HG03108 (cell line): ENCODE results near the gene PTPRM.

Source experiments
- ATAC-seq: cut with Tn5 transposase; IDR thresholded peaks from one replicate; pipeline ENCODE4 v1.9.1; 2021; ENCODE audit warnings: moderate library complexity; ENCODE audit not compliant: unreplicated experiment

PTPRM gene

DNA sequence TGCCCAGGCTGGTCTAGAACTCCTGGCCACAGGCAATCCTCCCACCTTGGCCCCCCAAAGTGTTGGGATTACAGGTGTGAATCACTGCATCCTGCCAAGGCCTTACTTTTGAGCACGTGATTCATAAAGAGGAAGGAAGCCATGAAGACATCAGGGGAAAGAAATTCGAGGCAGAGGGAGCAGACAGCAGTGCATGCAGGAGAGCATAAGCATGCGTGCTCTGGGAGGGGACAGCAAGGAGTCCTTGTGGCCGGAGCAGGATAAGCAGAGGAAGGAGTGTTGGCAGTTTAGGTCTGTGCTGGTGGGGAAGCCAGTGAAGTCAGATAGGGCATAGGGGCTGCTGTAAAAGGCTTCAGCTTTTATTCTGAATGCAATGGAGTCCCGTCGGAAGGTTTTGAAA lies 641.6 kb downstream of the PTPRM start:
- ATAC-seq = no peak

DNA sequence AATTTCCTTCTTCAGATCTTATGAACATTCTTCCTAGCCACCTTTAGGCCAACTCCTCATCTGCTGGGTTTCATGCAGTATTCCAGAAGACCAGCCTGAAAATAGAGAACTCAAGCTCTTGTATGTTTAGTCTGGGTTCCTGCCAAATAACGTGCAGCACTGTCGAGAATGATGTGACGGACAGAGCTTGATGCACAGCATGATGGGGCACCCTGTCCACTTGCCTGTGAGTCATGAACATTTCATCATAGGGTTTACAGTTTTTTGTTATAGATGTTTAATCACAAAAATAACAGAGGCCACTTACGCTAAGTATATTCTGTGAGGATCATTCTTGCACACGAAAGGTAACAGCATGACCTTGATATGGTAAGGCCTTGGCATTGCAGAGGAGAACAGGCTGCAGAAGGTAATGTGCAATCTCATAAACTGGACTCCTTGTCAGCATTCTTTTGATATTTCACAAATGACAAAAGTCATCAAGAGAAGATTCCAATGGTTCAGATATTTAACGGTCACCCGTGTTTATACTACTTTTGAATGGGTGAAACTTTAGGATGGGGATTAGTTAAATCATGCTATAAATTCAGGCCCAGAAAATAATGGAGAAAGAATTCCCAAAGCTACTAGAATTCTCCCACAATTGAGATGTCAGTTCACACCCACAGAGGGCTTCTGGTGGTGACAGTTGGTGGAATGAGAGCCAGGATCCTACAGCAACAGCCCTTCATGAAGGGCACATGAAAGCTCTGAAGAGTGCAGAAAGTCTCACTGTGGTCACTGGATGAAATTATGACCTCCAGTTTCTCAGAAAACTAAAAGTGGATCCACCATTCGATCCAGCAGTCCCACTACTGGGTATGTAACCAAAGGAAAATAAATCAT lies 646.0 kb downstream of the PTPRM start:
- ATAC-seq = no peak

DNA sequence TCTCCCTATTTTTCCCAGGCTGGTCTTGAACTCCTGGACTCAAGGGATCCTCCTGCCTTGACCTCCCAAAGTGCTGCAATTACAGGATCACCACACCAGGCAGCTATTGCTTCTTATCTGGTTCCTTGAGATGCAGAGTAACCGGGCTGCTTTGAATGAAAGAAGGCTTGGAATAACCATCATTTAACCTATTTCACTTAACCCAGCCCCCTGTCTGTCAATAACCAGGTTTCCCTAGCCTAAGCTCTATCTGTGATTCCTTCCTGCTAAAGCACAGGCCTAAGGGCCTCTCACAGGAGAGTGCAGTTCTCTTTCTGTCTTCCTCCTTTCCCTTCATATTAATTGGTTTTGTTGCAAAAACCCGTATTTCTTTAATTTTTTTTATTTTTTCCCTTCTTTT lies 648.6 kb downstream of the PTPRM start:
- ATAC-seq = no peak

DNA sequence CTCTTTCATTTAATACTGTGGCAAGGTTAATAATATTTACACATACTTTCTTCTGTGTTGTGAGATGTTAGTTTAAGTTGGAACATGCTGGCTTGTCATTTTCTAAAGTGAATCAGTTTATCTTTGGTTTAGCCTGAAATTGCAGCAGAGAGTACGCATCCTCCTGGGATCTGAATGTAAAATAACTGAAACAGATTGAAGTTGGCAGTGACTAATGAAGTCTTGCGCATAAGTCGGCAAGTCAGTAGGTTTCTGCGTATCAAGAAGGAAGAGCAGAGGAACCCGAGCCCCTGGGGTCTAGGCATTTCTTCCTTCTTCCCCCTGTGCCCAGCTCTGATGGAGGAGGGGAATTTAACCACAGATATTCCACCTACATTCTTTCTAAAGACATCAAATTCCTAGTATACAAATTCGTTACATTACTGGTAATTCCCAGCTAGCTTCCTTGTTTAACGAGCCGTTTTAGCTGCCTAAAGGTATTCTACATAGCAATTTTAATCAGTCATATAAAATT lies 650.0 kb downstream of the PTPRM start:
- no peak for ATAC-seq

DNA sequence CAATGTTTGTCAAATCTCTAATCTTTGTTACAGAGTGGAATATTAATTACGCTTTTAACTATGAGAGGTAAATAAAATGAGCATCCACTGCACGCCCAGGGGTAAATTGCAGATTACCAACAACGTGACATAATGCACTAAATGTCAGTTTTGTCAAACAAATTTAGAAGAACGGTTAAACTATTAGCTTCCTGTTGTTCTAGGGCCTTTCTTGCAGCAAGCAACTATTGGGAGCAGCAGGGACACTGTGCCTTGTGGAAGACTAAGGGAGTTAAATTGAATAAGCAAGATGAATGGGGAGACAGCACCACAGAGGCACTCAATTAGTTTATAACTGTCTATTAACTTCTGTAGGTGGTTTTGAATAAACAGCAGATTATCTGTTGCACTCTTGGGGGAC lies 651.1 kb downstream of the PTPRM start:
- ATAC-seq = no peak

DNA sequence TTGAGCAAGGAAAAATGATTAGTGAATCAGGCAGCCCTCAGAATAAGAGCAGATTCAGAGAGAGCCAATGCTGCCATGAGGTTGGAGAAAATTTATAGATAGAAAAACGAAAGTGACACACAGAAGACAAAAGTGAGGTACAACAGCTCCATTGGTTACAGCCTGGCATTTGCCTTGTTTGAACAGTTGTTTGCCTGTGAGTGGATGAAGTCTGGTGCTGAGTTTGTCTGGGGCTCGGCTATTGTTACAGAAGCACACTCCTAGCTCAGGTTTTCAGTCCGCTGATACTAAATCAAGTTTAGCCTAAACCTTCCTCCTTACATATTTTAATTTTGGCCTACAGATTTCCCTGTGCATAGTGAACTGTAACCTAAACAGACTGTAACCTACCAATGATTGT lies 654.3 kb downstream of the PTPRM start:
- no peak for ATAC-seq

DNA sequence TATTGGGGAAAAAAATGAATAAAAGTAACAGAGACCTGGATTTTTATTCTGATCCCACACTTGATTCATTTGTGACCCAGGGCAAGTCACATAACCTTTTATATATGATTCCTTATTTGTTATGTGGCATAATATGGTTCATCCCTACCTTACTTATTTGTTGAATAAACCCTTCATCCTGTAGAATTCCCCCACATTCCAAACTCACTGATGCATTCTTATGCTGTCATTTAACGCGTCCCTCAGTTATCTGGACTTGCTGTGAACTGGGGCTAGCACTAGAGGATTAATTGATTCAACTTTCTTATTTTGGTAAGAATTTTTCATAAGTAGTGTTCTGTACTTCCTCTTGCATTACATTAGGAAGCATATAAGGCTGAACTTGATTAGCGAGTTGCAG lies 657.5 kb downstream of the PTPRM start:
- no peak for ATAC-seq

DNA sequence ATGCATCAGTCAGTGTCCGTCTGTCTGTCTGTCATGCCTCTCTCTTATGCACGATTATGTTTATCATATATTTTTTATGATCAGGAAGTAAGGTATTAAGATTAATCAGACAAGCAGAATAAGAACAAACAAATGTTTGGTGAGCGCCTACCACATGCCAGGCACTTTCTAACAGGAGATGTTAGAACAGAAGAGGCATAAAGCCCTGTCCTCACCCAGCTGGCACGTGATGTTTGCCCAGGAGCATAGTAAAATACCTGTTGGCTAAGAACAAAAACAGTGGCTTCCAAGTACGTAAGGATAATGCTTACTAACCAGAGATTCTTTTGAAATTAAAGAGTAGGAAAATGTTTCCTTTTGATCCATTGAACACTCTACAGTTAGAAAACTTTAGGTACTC lies 661.9 kb downstream of the PTPRM start:
- ATAC-seq = no peak

DNA sequence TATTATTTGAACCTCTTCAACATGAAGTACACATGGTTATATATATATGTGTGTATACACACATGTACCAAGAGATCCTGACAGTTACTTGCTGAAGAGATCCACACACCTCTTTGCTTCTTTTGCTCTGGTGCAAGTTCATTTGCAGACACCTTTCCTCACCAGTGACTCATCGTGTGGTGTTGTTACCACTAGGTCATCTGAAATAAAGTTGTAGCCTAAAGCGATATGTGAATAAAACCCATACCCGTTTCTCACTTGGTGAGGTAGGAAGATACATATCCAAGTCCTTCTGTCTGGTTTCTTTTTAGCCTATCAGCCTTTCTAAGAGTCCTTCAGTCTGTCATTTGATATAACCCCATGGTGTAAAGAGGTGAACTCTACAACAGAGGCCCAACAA lies 662.7 kb downstream of the PTPRM start:
- ATAC-seq = no peak

DNA sequence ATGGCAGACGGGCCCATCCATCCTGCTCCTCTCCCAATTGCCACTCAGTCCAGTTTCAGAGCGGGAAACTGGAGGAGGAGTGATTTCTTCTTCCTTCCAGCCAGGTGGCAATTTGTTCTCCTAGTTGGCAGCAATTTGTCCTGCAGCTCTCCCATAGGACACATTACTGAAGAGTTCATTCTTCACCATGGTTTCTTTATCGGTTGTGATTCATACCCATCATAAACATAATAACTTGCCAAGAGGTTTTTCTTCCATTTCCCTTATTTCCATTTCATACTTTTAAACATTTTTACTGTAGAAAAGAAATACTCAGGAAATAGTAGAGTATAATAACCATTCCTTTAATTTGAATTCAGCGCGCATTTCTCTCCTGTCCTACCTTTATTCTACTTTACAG lies 664.2 kb downstream of the PTPRM start:
- no peak for ATAC-seq

DNA sequence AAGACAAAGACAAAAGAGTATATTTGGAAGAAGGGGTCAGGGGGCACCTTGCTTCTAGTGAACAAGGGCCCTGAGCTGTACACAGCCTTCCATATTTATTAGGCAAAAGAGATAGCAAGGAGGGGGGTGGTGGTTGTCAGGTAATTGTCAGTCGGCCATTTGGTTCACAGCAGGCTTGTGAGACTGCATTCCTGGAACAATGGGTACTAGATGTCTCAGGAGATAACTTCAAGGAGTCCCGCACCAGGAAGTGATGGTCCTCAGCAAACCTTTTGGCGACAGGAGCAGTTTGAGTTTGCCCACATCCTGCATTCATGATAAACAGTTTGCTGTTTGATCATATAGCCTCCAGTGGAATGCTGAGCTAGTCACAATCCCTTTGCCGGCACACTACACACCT lies 665.7 kb downstream of the PTPRM start:
- no peak for ATAC-seq

DNA sequence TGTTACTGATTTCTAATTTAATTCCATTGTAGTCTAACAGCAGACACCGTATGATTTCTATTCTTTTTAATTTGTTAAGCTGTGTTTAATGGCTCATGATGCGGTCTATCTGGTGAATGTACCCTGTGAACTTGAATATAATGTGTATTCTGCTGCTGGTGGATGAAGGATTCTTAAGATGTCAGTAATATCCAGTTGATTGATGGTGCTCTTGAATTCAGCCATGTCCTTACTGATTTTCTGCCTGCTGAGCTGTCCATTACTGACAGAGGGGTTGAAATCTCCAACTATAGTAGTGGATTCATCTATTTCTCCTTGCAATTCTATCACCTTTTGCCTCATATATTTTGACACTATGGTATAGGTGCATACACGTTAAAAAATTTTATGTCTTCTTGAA lies 668.8 kb downstream of the PTPRM start:
- ATAC-seq = no peak

DNA sequence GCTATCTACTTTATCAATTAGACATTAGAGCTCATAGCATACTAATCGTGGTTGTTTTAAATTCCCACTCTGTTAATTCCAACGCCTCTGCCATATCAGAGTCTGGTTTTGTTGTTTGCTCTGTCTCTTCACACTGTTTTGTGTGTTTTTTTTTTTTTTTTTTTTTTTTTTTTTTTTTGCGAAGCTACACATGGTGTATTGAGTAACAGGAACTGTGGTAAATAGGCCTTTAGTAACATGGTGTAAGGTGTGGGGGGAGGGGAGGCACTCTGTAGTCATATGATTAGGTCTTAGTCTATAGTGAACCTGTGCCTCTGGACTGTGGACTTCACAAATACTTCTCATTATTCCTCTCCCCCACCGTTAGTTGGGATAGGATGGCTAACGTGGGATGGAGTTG lies 671.4 kb downstream of the PTPRM start:
- ATAC-seq = no peak

DNA sequence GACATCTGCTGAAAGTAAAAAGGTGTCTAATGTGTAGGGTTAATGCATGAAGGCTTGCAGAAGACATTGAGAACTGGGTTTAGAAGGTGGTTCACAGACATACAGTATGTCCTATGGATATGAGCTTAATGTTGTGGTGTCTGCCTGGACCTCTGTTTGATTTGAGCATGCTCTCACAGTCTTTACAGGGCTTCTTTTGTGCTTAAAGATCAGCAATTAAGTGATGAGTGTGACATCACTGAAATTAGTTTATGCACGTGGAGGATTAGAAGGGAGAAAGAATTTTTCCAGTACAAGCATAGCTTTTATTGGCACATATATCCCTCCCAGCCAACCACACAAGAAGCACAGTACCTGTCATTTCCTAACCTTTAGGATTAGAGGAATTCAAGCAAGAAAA lies 674.6 kb downstream of the PTPRM start:
- no peak for ATAC-seq

DNA sequence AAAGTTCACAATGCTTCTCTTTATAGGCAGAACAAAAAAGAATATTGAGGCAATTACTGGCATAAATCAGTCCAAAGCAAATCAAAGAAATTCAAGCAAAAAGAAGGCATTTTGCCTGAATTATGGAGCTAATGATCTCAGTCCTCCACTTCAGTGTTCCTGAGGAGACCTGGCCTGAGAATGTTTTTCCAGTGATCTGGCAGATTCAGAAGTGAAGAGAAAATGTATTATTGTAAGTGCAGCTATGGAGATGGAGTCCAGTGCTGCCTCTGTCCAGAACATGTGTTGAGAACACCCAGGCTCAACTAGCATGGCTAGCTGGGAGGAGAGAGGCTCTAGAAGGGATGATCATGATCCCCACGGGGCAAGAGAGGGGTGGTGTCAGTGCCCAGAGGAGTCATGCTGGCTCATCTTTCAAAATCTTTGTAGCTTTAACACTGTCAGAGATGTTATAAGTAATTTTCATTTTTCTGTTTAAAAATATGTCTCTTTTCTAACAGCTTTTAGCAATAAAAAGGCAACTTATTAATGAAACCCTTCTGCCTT lies 675.1 kb downstream of the PTPRM start:
- no peak for ATAC-seq

DNA sequence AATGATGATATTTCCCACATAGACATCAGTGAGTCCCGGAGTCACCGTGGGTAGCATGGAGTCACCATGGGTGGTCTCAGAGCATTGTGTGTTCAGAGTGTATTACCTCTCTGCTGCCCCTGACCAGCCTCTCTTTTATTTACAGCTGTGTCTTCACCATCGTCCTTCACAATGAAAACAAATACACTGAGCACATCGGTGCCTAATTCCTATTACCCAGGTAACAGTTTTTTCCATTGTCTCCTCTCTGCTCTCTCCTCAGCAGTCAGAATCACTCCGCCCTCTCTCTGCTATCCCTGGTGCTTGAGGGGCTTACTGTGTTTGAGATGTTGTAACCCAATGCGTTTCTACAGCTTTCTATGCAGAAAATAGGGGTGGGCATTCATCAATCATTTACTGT lies 680.6 kb downstream of the PTPRM start:
- no peak for ATAC-seq

DNA sequence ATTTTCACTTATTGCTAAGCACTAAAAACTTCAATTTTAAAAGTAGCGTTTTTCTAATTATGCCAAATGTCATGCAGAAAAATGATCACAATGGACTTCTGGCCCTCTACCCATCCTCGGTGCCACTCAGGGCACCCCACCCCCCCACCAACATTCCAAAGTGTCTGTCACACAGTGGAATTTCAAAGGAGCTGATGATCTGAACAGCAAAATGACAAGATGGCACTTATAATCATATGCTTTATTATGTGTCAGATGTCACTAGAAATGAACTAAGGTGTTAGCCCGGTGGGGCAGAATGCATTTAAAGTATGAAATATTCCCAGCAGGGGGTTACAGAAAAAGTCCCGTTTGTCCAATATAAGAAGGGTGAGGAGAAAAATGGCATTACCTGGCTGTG lies 681.5 kb downstream of the PTPRM start:
- ATAC-seq = no peak

DNA sequence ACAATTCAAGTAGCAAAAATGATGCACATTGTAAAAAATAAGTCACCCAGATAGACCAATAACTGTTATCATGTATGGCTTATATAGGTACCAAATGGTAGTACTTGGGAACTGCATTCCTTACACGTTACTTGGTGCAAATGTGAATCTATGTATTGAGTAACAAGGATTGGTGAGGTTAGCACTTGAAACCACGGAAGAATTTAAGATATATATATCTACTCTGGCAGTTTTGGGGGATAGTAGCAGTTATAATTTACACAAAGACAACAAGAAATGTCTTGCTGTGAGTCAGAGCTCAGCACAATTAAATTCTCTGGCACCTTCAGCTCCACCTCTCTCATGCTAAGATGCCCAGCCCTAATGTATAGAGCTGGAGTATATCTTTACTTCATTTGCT lies 682.7 kb downstream of the PTPRM start:
- ATAC-seq = no peak

DNA sequence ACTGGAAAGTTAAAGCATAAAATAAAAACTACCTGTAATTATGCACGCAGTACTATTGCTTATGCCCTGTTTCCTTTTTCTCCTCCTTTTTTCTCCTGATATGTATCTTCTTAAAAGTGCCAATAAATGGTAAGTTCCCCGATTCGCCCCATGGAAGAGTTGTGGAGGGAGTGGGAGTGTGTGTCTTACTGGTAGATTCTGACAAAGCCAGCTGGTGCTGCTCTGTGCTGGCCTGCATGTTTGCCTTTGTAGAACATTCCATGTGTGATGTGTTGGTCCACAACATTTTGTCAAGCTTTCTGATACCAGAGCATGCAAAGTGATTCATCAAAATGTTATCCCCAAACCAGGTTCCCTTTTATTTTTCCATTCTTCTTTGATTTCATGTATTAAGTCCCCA lies 685.3 kb downstream of the PTPRM start:
- no peak for ATAC-seq

DNA sequence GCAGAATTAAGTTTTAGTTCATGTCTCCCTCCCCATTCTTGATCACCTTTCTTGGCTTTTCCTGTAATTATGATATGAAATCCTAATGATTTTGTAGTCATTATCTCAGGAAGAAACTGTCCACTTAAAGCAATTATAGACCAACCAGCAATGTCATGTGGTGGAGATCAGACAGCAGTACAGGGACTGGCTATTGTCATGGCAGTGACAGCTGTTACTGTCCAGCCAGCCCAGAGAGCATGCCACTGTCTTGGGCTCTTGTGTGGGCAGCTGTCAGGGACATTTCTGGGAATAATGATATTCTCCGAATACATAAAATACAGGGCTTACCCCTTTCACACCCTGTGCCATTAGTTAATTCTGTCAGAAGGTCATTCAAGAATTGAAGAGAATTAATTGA lies 686.8 kb downstream of the PTPRM start:
- ATAC-seq = no peak

DNA sequence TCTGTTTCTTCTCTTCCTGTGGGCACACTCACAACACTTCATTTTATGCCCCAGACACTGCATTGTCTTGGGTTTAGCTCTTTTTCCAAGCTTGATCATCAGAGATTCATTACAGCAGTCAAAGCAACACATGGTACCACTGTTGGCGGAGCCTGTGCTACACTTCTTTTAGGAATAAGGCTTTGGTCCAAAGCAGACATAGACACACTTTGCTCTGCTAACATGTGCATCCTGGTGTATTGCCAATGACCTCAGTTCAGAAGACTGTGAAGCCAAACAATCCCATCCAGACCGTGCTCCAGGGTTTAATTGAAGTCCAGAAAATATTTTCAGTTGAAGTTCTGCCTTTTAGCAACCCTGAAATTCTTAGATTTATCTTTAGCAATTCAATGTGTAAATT lies 687.5 kb downstream of the PTPRM start:
- no peak for ATAC-seq

DNA sequence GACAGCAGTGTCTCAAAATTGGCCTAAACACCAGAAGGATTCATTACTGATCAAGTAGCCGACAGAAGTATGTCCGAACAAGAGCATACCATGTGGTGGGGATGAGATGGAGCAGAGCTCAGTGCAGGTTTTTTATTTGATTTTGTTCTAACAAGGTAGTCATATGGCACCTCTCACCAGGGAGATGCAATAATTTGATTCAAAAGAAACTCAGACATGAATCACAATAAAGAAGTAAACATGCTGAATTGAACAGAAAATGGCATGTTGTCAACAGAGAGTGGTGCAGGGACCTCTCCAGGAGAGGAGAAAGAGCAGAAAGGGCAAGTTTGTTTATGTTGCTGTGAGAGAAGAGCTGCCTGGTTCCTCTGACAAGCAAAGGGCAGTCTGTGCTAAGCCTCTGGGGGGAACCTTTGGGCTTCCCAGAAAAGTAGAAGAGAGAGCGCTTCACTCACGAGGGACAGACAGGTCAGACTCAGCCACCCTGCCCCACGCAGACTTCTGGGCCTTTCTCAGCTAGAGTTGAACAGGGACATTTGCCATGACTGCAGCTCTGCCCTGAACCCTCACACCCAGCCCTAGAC lies 690.8 kb downstream of the PTPRM start:
- ATAC-seq = no peak
